ENCODE measurements around the gene PAX2.

Gene PAX2

GRCh38 chr10:100760726-100761125 is 15.3 kb downstream of the PAX2 start:
- no peak for DNase-seq

DNA sequence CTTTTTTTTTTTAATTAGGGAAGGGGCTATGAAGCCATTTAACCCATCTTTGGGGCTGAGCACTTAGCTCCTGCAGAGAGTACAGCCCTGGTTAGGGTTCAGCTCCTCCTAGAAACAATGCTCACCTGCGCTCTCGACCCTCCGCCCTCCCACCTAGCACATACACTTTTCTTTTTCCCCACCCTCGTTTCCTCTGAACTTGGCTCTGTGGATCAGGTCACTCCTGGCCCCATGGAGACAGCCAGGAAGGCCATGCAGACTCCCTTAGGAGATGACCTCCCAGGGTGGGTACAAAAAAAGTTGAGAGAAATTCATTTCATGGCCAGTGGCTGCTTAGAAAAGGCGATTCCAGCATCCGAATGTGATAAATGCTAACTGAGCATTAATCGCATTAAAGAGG is 15.8 kb downstream of the PAX2 start:
- DNase-seq: no peak

- no peak for DNase-seq
Observed at GRCh38 chr10:100763043-100763747, 17.8 kb downstream of the PAX2 start.

- no peak for DNase-seq
Observed at GRCh38 chr10:100766693-100767421, 21.5 kb downstream of the PAX2 start.

DNA sequence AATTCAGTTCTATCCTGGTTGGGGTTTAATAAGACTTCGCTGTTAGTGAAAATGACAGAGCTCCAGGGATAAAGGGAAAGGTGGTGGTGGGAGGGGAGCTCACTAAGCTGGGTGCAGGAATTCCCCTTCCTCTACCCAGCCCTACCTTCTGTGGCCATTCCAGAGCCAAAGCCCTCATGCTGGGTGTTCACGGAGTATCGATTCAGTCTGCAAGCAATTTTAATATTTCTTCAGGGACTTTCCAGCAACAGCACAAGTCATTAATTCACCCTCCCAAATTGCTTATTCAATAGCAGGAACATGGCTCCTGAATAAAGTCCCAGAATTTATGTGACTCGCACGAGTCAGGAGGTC is 22.0 kb downstream of the PAX2 start:
- DNase-seq: no peak

DNA sequence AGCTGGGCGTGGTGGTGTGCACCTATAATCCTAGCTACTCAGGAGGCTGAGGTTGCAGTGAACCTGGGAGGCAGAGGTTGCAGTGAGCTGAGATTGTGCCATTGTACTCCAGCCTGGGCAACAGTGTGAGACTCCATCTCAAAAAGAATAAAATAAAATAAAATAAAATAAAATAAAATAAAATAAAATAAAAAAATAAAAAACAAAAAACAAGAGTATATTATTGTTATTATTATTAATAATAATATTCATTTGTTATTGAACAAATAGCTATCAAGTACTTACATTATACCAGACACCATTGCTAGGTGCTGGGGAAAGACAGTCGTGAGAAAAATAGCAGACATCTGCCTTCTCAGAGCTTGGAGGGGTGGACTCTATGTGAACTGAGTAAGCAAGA is 24.1 kb downstream of the PAX2 start:
- no peak for DNase-seq

DNA sequence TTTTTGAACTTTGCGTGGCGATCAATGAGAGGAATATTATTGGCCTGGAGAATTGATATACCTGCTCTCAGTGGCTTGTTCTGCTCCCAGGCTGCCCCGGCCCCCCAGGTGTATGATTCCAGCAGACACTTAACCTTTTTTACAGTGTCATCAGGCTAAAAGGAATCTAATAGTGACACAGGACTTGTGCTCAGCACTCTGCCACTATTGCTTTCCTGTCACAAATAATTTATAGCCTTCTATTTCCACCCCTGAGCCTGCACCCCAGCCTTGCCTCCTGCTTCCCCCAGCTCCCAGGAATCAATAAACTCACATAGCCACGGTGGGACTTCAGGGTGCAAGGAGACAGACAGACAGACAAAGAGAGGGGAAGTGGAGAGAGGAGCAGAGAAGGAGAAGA is 28.3 kb downstream of the PAX2 start:
- no peak for DNase-seq

DNA sequence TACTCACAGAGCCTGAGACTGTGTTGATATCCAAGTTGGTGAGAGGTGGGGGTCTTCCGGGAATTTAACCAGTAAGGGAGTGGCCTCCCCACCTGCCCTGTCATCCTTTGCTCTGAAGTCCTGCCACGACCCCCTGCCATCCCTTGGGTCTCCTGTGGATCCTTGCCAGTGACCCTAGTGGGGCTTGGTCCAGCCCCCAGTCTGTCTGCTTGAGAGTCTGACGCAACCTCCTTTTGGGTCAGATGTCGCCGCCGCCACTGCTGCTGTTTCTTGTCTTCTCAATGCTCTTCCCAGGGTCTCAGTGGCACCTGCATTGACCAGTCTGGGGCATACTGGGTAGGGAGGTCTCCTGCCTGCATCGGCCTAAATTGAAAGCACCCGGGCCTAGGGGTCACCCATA is 28.8 kb downstream of the PAX2 start:
- DNase-seq: no peak

GRCh38 chr10:100774876-100775275 is 29.5 kb downstream of the PAX2 start:
- DNase-seq: no peak

- DNase-seq: no peak
Observed at GRCh38 chr10:100775386-100775785, 30.0 kb downstream of the PAX2 start.

DNA sequence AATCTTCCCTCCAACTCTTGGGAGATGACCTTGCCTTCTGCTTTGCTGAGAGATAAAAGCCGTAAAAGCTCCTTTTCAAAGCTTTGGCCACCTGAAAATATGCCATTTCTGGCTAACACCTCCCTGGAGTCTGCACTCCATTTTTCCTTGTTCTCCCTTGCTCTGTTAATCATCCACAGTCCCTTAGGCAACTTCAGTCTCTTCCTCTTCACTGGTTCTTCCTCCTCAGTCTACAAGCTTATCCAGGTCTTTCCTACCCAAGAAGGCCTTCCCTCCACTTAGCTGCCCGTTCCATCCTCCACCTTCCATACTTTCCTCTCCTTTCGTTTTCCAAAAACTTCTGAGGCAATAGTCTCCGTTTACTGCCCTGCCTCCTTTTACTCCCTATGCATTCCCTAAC is 30.5 kb downstream of the PAX2 start:
- DNase-seq: no peak

GRCh38 chr10:100776671-100777070 is 31.3 kb downstream of the PAX2 start:
- DNase-seq: no peak

GRCh38 chr10:100779329-100779728 is 33.9 kb downstream of the PAX2 start:
- no peak for DNase-seq

GRCh38 chr10:100780324-100780723 is 34.9 kb downstream of the PAX2 start:
- DNase-seq: no peak

DNA sequence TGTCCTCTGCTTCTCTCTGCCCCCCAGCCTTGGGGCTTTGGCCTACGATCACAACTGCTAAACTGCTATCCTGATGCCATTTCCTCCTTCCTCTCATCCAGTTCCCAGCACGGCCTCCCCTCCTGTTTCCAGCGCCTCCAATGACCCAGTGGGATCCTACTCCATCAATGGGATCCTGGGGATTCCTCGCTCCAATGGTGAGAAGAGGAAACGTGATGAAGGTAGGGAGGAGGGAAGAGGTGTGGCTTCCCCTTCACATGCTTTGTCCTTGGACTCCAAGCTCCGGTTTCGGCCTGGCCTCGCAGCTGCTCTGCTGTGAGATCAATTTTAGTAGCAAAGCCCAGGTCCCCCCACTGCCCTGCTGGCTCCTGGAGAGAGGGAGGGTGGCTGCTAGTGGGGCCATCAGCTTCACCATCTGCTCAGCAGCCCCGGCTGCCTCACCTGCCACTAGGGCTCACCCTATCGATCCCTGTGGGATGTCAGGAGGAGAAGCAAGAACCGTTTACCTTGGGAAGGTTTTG is 35.8 kb downstream of the PAX2 start:
- no peak for DNase-seq

GRCh38 chr10:100782461-100783244 is 37.3 kb downstream of the PAX2 start:
- no peak for DNase-seq

GRCh38 chr10:100784126-100784525 is 38.7 kb downstream of the PAX2 start:
- DNase-seq: no peak

DNA sequence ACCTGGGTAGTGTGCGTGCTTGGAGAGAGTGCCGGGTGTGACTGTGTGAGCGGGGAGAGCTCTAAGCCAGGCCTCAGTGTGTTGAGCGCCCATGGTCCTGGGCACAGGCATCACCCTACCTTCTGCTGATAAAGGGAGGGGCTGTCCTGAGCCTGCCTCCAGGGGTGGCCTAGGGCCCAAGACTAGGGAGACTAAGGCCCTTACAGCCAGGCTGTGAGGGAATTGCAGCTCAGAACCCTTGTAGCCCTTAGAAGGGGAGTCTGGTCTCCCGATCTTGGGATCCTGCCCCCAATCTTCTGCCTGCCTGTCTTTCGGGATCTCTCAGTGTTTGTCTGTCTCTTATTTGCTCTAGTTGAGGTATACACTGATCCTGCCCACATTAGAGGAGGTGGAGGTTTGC is 41.2 kb downstream of the PAX2 start:
- no peak for DNase-seq

DNA sequence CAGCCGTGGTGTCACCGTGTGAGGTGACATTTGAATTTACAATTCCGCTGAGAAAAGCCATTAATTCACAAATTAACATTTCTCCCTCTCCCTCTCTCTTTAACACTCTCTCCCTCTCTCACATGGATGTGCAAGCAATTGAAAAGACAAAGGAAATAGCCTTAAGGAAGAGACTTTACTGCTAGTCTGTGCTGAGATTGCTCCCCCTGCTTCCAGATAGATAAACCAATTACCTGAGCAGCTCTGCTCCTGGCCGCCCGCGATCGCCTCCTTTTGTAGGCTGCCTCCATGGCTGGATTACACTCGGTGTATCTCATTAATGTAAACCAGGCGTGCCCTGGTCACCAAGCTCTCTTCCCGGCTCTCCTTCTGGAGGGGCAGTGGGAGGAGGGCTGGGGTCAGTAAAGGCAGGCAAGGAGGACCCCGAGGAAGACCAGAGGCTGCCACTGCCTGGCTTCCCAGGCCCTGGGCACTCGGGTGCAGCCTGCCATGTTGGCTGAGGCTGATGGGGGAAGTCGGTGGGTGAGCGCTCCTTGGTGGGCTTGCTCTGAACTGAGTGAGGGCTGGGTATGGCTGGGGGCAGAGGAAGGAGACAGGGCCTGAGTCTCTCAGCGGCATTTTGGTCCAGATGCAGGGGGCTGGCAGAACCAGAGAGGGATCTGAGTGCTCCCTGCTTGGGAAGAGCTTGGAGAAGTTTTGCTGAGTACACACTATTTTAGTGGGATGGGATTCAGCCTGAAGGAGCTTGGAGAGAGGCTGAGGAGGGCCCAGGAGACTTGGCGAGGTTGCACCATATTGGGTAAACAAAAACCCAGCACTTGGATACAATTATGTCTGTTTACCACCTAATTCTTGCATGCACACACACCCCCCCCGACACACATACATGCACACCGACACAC is 42.9 kb downstream of the PAX2 start:
- no peak for DNase-seq

- no peak for DNase-seq
Observed at GRCh38 chr10:100790761-100791208, 45.4 kb downstream of the PAX2 start.

GRCh38 chr10:100791369-100792058 is 46.1 kb downstream of the PAX2 start:
- no peak for DNase-seq

GRCh38 chr10:100792574-100792973 is 47.2 kb downstream of the PAX2 start:
- no peak for DNase-seq
